ENCODE data around the gene TMSB4X. TPM values are rescaled to one million over a fixed set of nuclear protein-coding genes. Genes with fewer than 3 reads are reported as not detected.

The TMSB4X gene
- total RNA-seq, 2 experiments from 2014 or later = 1,476 to 1,540 TPM

GRCh38 chrX:12948495-12948894 lies 26.4 kb upstream of the TMSB4X start:
- no peaks in the 10 kb centered on the region for H3K9me2 ChIP-seq (ENCODE audit: insufficient read depth, low read length)
- no peaks in the 10 kb centered on the region for H3K36me3 ChIP-seq (ENCODE audit: insufficient read depth, low read length)
- H3K27ac ChIP-seq (ENCODE audit: low read depth, low read length, poor library complexity, severe bottlenecking) = no peak overlapping the region
- POLR2A ChIA-PET = interaction anchor here (0.9 to 3.5 kb wide), 4 partner anchors 25 to 539 kb away, joined by 3 to 15 read pairs (median 8); no protein-coding TSS in a partner anchor
- DNase-seq (ENCODE audit: low spot score) = no peak
- CTCF ChIA-PET (ENCODE audit: unreplicated experiment) = interaction anchor here (3.7 kb wide), 1 partner anchor 539 kb away, joined by 12 read pairs; no protein-coding TSS in a partner anchor
- BruUV-seq (replicated peaks) = no TSS peak
- H3K4me3 ChIP-seq (ENCODE audit: low read depth, low read length, poor library complexity, severe bottlenecking) = no peak overlapping the region
- H3K4me1 ChIP-seq (ENCODE audit: insufficient read depth, low read length, poor library complexity, severe bottlenecking) = peaks cover 66% of the 10 kb centered on the region
- no peak overlapping the region; the same call in 1 of the 2 replicates for H2AFZ ChIP-seq (ENCODE audit: low read length)
- no peaks in the 10 kb centered on the region for H4K20me1 ChIP-seq (ENCODE audit: insufficient read depth, low read length)
- intact Hi-C loops (cut with micrococcal nuclease; ENCODE audit: unreplicated experiment) = loop anchor here (5.0 to 10.0 kb wide), 3 partner anchors 244 to 416 kb away; no protein-coding TSS in a partner anchor
- no peaks in the 10 kb centered on the region for H3K79me2 ChIP-seq (ENCODE audit: insufficient read depth, low read depth, low read length)
- H3K9me3 ChIP-seq (ENCODE audit: low read length) = no peaks in the 10 kb centered on the region
- peak overlapping the region; percentile 81; the same call in 1 of the 2 replicates for H3K4me2 ChIP-seq (ENCODE audit: low read length)
- TF ChIP-seq EZH2phosphoT487 (IDR thresholded peaks at IDR 0.05; ENCODE audit: borderline replicate concordance, low read depth, low read length) = no peak
- TF ChIP-seq CTCF (conservative IDR thresholded peaks at IDR 0.05; ENCODE audit: low read length) = no peak

- H3K36me3 ChIP-seq (ENCODE audit: insufficient read depth, low read length) = no peaks in the 10 kb centered on the region
- ChIA-PET POLR2A (interaction anchor here (0.7 to 3.5 kb wide), 12 partner anchors 22 to 538 kb away, joined by 3 to 17 read pairs (median 4); partner anchors contain the start of gene PRPS2), CTCF (ENCODE audit: unreplicated experiment) (interaction anchor here (3.7 kb wide), 1 partner anchor 539 kb away, joined by 12 read pairs; no protein-coding TSS in a partner anchor)
- H4K20me1 ChIP-seq (ENCODE audit: insufficient read depth, low read length) = no peaks in the 10 kb centered on the region
- peak overlapping the region; percentile 78; the same call in 1 of the 2 replicates for H2AFZ ChIP-seq (ENCODE audit: low read length)
- DNase-seq (ENCODE audit: low spot score) = no peak
- H3K4me3 ChIP-seq (ENCODE audit: low read depth, low read length, poor library complexity, severe bottlenecking) = no peak overlapping the region
- H3K9me2 ChIP-seq (ENCODE audit: insufficient read depth, low read length) = no peaks in the 10 kb centered on the region
- H3K79me2 ChIP-seq (ENCODE audit: insufficient read depth, low read depth, low read length) = no peaks in the 10 kb centered on the region
- intact Hi-C loops (cut with micrococcal nuclease; ENCODE audit: unreplicated experiment) = loop anchor here (5.0 to 10.0 kb wide), 3 partner anchors 243 to 415 kb away; no protein-coding TSS in a partner anchor
- peak overlapping the region; percentile 73 for H3K27ac ChIP-seq (ENCODE audit: low read depth, low read length, poor library complexity, severe bottlenecking)
- no peaks in the 10 kb centered on the region for H3K9me3 ChIP-seq (ENCODE audit: low read length)
- no TSS peak for BruUV-seq (replicated peaks)
- TF ChIP-seq EZH2phosphoT487 (IDR thresholded peaks at IDR 0.05; ENCODE audit: borderline replicate concordance, low read depth, low read length) (no peak), CTCF (conservative IDR thresholded peaks at IDR 0.05; ENCODE audit: low read length) (no peak)
- peak overlapping the region; percentile 81 for H3K4me2 ChIP-seq (ENCODE audit: low read length)
- peaks cover 74% of the 10 kb centered on the region for H3K4me1 ChIP-seq (ENCODE audit: insufficient read depth, low read length, poor library complexity, severe bottlenecking)
These were observed 25.5 kb upstream of the TMSB4X start for GRCh38 chrX:12949205-12949926.

Measured in OCI-LY7 (cell line).